NCI-H510A treated with DMSO at 0.1 percent for 48 hours (cell line): Measurements from ENCODE around the gene TLX2.
"Not testable (repeated sequence)": the region's sequence is repeated elsewhere in the genome, so short reads cannot be mapped to it uniquely, and the experiment has no call there.

Experiments used
- DNase-seq: peaks from one replicate; lab custom pipeline; 2025; lab: John Stamatoyannopoulos, UW

Gene TLX2

DNA sequence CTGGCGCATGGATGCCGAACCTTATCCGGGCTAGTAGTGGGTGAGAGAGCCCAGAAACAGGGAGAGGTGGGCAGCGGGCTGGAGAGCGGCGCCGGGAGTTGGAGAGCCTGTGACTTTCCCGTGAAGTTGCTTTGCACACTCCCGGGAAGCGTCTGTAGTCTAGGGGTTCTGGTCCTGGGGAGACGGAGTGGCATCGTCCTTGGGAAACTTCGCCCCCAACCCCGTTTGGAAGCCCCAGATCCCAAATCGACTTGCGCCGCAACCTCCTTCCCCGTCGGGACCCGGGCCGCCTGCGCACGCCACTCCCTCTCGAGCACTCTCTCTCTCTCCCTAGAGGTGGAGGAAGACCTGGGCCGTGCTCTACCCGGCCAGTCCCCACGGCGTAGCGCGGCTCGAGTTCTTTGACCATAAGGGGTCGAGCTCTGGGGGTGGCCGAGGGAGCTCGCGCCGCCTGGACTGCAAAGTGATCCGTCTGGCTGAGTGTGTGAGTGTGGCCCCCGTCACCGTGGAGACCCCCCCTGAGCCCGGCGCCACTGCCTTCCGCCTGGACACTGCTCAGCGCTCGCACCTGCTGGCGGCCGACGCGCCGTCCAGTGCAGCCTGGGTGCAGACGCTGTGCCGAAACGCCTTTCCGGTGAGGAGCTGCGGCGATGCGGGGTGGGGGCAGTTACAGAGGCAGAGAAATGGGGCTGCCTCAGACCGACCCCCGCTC is 40.7 kb downstream of the TLX2 start:
- DNase-seq: peak; percentile 72

DNA sequence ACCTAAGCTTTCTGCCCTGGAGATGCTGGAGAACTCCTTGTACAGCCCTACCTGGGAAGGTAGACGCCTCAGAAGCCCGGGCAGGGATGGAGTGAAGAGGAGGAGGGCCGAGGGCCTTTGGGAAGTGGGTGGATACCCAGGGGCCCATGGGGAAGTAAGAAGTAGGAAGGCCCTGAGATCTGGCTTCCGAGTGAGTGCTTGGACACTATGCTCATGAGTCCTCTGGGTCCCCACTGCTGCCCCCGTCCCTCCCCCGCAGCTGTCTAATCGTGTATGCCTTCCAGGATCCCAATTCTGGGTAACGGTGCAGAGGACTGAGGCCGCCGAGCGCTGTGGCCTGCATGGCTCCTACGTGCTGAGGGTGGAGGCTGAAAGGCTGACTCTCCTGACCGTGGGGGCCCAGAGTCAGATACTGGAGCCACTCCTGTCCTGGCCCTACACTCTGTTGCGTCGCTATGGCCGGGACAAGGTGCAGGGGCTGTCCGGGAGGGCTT is 41.4 kb downstream of the TLX2 start:
- DNase-seq: no peak

DNA sequence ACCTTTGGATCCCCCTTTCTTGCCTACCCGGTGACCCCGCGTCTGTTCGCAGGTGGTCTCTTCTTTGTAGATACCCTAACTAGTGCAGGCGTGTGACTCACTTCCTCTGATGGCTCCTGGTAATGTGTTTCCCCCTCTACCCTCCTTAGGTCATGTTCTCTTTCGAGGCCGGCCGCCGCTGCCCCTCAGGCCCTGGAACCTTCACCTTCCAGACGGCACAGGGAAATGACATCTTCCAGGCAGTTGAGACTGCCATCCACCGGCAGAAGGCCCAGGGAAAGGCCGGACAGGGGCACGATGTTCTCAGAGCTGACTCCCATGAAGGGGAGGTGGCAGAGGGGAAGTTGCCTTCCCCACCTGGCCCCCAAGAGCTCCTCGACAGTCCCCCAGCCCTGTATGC is 41.9 kb downstream of the TLX2 start:
- DNase-seq: no peak

DNA sequence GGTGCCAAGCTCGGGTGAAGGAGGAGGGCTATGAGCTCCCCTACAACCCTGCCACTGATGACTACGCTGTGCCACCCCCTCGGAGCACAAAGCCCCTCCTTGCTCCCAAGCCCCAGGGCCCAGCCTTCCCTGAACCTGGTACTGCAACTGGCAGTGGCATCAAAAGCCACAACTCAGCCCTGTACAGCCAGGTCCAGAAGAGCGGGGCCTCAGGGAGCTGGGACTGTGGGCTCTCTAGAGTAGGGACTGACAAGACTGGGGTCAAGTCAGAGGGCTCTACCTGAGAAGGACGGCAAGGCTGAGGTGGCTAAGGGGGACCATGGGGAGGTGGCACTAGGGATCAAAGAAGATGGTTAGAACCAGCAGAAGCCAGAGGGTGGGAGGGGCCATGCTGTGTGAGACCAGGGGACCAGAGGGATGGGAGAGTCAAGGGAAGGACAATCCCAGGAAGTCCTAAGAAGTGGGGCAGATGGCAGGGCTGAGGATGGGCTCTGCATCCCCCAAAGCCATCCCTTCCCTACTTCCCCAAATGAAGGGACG is 42.7 kb downstream of the TLX2 start:
- no peak for DNase-seq

DNA sequence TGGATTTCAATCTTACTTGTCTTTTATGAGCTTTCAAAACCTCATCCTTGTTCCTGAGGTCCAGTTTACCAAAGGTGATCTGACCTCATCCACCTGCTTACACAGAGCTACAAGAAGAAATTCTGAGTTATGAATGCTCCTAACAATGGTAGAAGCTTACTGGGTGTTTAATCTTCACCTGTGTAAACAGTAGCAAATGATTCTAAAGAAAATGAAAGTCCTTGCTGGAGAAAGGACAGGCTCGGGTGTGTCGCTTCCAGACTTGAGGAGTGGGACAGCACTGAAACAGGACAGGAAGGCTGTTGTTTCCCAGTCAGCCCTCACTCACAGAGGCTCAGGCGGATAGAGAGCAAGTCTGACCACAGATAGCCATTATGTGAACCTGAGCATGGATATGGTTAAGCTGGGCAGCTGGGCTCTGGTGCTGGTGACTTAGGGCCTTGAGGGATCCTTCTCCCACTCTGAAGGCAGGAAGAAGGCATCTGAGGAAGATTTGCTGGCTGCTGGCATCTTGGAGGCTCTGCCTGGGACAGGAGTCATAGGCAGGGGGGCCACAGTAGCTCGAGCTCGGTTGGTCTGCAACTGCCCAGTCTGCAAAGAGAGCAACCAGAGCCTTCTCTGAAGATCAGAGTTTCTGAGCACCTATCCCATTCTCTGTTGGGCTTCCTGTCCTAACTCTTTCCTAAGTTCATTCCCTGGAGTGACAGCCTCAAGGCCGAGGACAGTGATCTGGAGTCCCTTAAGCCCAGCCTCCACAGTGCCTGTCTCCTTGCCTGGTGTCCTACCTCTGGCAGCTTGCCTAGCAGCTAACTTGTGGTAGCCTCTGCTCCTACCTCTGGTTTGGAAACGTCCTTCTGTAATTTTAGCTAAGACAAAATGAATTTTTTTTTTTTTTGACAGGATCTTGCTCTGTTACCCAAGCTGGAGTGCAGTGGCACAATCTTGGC is 44.3 kb downstream of the TLX2 start:
- DNase-seq: no peak

DNA sequence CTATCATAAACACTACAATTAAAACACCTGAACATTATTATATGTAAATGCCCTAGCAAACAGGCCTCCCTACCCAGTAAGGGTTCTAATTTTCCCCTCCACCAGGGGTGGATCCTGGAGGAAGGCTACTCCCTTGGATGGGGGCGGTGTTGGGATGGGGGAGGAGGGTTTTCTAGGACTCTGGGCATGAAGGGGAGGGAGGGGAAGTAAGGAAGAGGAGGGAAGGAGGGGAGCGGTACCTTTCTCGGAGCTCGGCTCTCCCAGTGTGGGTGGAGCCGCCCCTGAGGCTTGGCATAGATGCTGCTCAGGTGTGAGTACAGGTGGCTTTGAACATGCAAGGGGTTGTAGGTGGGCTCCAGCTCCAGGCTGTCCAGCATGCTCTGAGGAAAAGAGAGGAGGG is 45.7 kb downstream of the TLX2 start:
- DNase-seq: no peak

DNA sequence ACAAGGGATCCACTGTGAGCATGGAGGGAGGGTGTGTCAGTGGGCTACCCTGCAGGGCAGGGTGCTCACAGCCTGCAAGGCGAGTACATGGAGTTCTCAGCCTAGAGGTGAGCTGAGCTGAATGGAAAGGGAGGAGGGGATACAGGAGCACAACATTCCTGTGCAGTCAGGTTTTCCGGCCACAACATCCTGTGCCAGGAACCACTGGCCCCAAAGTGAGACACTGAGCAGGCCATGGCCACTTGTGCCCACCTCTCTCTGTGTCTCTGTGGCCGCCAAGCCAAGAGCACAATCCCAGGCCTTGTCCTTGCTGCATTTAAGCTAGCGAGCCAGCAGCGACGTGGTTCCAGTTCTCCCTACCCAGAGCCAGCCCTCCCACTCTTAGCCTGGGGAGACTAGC is 46.3 kb downstream of the TLX2 start:
- no peak for DNase-seq

DNA sequence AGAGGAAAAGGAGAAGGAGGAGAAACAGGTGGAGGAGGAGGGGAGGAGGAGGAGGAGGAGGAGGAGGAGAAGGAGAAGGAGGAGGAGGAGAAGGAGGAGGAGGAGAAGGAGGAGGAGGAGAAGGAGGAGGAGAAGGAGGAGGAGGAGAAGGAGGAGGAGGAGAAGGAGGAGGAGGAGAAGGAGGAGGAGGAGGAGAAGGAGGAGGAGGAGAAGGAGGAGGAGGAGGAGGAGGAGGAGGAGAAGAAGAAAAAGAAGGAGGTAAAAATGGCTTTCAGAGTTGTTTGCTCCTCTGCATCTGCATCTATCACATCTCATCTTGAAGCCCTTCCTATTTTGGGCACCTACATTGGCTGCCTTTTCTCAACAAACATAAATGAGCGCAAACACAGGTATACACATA is 46.8 kb downstream of the TLX2 start:
- DNase-seq: not testable (repeated sequence)

DNA sequence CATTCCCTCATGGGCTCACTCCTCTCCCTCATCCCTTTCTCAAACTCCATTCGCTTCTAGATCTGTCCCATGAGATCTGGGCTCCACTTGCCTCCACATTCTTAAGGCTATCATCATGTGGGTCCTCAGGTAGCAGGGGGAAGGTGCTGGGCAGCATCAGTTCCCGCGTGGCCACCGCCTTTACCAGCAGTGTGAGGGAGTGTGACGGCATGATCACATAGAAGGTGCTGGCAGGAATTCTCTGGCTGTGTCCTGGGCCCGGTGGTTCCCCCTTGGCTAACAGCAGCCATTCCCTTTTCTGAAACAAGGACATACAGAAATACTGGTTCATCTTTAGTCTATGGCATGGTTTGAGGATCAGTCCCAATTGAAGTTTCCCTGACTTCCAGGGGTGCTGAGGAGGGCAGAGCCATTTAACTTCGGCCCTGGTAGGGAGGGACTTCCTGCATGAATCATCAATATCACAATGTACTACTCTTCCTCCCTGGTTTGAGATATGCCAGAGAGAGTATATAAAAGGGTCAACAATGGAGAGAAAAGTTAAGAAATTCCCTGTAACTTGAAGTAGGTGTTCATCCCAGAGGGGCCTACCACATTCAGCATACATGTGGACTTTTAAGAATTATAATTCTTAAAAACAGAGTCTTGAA is 48.0 kb downstream of the TLX2 start:
- DNase-seq: no peak

DNA sequence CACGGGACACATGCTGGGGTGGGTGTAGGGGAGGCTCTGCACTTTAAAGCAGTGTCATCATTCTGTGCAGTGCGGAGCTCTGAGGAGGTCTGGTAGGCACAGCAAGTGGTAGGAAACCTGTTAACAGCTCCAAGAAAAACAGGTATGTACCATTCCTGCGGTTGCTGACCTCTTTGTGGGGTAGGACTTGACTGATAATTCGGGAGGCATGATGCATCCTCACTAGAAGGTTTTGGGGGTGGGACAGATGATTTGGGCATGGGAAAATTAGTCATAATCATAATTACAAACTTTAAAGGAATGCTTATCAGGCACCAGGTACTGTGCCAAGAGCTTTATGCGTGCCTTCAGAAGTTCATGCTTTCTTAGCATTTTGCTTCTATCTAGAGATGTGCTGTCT is 50.0 kb downstream of the TLX2 start:
- no peak for DNase-seq

DNA sequence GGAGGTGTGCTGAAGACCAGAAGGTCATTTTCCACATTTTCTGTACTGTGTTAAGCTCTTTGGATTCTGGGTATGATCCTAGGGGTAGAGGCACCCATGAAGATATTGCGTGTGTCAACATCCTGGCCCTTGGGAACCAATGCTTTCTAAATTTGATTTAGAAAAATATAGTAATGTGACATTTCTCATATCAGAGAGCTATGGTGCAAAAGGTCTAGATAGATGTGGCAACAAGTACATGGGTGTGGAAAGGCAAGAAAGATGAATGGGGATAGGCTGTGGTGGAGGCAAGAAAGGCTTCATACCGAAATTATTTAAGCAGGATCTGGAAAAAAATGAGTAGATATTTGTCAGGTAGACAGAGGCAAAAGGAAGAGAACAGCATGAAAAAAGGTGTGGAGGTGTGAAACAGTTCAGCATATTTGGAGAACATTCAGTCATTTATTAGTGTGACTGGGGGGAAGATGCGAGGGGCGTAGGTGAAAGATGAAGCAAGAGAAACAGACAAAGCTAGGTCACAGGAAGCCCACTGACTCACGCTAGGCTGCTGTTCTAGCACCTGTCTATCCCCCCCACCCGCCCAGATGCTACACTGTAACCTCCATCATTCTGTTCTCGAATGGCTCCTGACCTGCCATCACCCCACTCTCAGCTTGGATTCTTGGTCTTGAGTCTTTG is 52.0 kb downstream of the TLX2 start:
- DNase-seq: no peak

DNA sequence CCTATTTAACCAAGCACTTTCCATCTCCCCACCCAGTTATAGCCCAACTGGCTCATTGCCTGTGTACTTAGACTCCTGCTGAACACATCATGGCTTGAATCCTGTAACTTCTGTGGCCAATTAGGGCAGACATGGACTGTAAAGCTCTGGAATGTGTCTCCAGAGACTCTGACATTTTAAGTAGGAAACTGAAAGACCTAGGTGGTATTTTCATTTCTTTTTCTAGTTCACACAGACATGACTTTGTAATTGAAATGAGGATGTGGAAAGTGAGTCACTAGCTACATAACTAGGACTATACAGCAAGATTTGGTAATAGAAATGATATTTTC is 52.5 kb downstream of the TLX2 start:
- DNase-seq: no peak
